HEK293 (cell line): Measurements from ENCODE around the gene PDLIM4.

ENCODE experiments used
- OSR2 ChIP-seq: fragments of 450-650 bp; formaldehyde crosslinking; IDR thresholded peaks from 2 replicates; pipeline ENCODE4 v1.5.1; 2016; ENCODE audit warnings: missing biosample characterization, missing genetic modification characterization
- REPIN1 ChIP-seq: fragments of 450-650 bp; formaldehyde crosslinking; IDR thresholded peaks from 2 replicates; pipeline ENCODE4 v1.5.1; 2017; ENCODE audit warnings: missing biosample characterization, missing genetic modification characterization, low read depth
- YY1 ChIP-seq: fragments of 450-650 bp; formaldehyde crosslinking; IDR thresholded peaks from 2 replicates; pipeline ENCODE4 v1.5.1; 2018; ENCODE audit warnings: missing biosample characterization, missing genetic modification characterization
- ZNF146 ChIP-seq: fragments of 450-650 bp; formaldehyde crosslinking; IDR thresholded peaks from 2 replicates; pipeline ENCODE4 v1.5.1; 2016; ENCODE audit warnings: missing biosample characterization, missing genetic modification characterization
- ZNF548 ChIP-seq: fragments of 450-650 bp; formaldehyde crosslinking; IDR thresholded peaks from 2 replicates; pipeline ENCODE4 v1.5.1; 2016; ENCODE audit warnings: missing biosample characterization, missing genetic modification characterization
- TF ChIP-seq, protein P1 (sequence below): fragments of 450-650 bp; formaldehyde crosslinking; IDR thresholded peaks from 2 replicates; pipeline ENCODE4 v1.5.1; 2016; ENCODE audit warnings: missing biosample characterization, missing genetic modification characterization

DNA sequence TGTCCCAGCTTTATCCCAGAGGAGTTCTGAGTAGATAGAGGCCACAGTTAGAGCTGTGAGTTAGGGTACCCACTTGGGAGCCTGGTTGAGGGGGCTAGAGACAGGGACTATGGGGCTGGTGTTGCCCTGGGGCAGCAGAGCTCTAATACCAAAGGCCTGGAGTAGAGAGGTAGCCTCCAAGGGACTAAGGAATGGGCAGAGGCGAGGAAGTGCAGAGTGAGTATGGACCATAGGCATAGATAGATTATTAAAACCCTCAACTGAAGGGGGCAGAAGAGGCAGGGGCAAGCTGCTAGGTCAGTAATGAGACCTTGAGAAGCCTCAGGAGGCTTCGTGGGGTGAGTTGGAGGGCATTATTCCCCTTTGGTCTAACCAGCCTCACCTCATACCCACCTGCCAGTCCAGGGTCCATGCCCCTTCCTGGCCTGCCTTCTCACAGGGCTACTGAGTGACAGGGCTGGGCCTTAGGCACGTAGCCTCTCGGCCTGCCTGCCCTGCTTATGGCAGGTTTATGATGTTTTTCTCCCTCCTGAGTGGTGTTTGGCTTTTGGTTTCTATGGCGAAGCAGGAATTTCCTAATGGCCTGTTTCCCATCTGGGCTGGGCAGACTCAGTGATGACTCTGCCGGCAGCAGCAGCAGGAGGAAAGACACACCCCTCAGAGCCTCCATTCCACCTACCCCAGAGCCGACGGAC is 8.0 kb downstream of the PDLIM4 start:
- no peak for TF ChIP-seq REPIN1
- TF ChIP-seq OSR2 (tag by site-specific recombination): no peak
- TF ChIP-seq, protein P1, sequence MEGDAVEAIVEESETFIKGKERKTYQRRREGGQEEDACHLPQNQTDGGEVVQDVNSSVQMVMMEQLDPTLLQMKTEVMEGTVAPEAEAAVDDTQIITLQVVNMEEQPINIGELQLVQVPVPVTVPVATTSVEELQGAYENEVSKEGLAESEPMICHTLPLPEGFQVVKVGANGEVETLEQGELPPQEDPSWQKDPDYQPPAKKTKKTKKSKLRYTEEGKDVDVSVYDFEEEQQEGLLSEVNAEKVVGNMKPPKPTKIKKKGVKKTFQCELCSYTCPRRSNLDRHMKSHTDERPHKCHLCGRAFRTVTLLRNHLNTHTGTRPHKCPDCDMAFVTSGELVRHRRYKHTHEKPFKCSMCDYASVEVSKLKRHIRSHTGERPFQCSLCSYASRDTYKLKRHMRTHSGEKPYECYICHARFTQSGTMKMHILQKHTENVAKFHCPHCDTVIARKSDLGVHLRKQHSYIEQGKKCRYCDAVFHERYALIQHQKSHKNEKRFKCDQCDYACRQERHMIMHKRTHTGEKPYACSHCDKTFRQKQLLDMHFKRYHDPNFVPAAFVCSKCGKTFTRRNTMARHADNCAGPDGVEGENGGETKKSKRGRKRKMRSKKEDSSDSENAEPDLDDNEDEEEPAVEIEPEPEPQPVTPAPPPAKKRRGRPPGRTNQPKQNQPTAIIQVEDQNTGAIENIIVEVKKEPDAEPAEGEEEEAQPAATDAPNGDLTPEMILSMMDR (tag by site-specific recombination): no peak
- no peak for TF ChIP-seq ZNF146
- no peak for TF ChIP-seq YY1 (tag by site-specific recombination)
- TF ChIP-seq ZNF548 (tag by site-specific recombination): no peak
